Endothelial cell of umbilical vein (primary cell): ENCODE data around the gene RYR2. TPM values are rescaled to one million over a fixed set of nuclear protein-coding genes. Genes with fewer than 3 reads are reported as not detected.

Source experiments
- BruUV-seq: library from RNA; stranded (reverse); fragments of 400-500 nt; replicated peaks from 2 replicates; lab custom pipeline; 2021; lab: Mats Ljungman, UMichigan
- CTCF ChIA-PET: fragments of 300-600, 350-600 bp; sonication (Branson Sonifier 250); formaldehyde crosslinking; loops from one replicate; lab custom pipeline; 2021; ENCODE audit warnings: antibody characterized with exemption, inconsistent platforms; lab: Charles Lee
- POLR2A ChIA-PET: fragments of 300-600, 350-600 bp; sonication (Branson Sonifier 250); formaldehyde crosslinking; loops from one replicate; lab custom pipeline; 2021; ENCODE audit warnings: antibody characterized with exemption, inconsistent platforms; lab: Charles Lee
- DNase-seq: peaks from one replicate; pipeline ENCODE4 v3.0.0-alpha.2; 2011; ENCODE audit warnings: low read depth, low spot score
- FAIRE-seq: peaks from 2 replicates; lab custom pipeline; 2011; peaks lifted over from hg19 to GRCh38; lab: Jason Lieb, UNC
- H2AFZ ChIP-seq: 2 replicates; pipeline ENCODE4 v1.6.0; 2012; ENCODE audit warnings: low read depth, low read length, control low read depth, inconsistent platforms
- H3K27ac ChIP-seq: 2 replicates; pipeline ENCODE4 v1.5.1; 2011; ENCODE audit warnings: low read depth, mild to moderate bottlenecking, control low read depth, low read length, moderate library complexity; ENCODE audit not compliant: insufficient read depth
- H3K27me3 ChIP-seq, 2 experiments: 2 replicates each; pipeline versions ENCODE4 v1.6.0 to v1.6.1; 2011; ENCODE audit warnings: low read length in 2 of 2, mixed read lengths in 1 of 2; ENCODE audit not compliant: control insufficient read depth in 2 of 2, insufficient read depth in 2 of 2
- H3K36me3 ChIP-seq, 2 experiments: 2 replicates in 1 of 2; 3 replicates in 1 of 2; pipeline ENCODE4 v1.5.1; 2011; ENCODE audit warnings: low read length in 2 of 2, mild to moderate bottlenecking in 1 of 2, moderate library complexity in 1 of 2; ENCODE audit not compliant: control insufficient read depth in 2 of 2, insufficient read depth in 2 of 2; ENCODE audit errors: extremely low read depth in 1 of 2
- H3K4me1 ChIP-seq: 3 replicates; pipeline ENCODE4 v1.5.1; 2011; ENCODE audit warnings: mild to moderate bottlenecking, low read length; ENCODE audit not compliant: control insufficient read depth, insufficient read depth; ENCODE audit errors: extremely low read depth
- H3K4me2 ChIP-seq: 2 replicates; pipeline ENCODE4 v1.6.1; 2011; ENCODE audit warnings: low read length, control low read depth, mixed read lengths; ENCODE audit not compliant: insufficient read depth
- H3K4me3 ChIP-seq, 3 experiments: fragments of 200-600 bp in 1 of 3; sonication (generic), shearing (Covaris generic) in 1 of 3; replicated peaks in 1 of 3; 2 replicates each; pipeline ENCODE4 v1.5.1; 2011 to 2016; ENCODE audit warnings: control low read depth in 3 of 3, low read length in 3 of 3, mild to moderate bottlenecking in 2 of 3, inconsistent platforms in 1 of 3, low read depth in 1 of 3, moderate library complexity in 1 of 3; ENCODE audit not compliant: insufficient read depth in 1 of 3
- H3K79me2 ChIP-seq: 2 replicates; pipeline ENCODE4 v1.6.0; 2012; ENCODE audit warnings: low read length, inconsistent platforms; ENCODE audit not compliant: control insufficient read depth, insufficient read depth
- H3K9ac ChIP-seq: replicated peaks from 2 replicates; pipeline ENCODE3; 2011; ENCODE audit warnings: low read length, control low read depth; ENCODE audit not compliant: insufficient read depth; ENCODE audit errors: extremely low read depth
- H3K9me1 ChIP-seq: replicated peaks from 3 replicates; pipeline ENCODE4 v1.6.0; 2011; ENCODE audit warnings: mild to moderate bottlenecking, low read length; ENCODE audit not compliant: control insufficient read depth, insufficient read depth; ENCODE audit errors: extremely low read depth
- H3K9me3 ChIP-seq: replicated peaks from 2 replicates; pipeline ENCODE4 v1.5.1; 2012; ENCODE audit warnings: low read length, inconsistent platforms; ENCODE audit not compliant: control insufficient read depth, insufficient read depth
- H4K20me1 ChIP-seq: replicated peaks from 2 replicates; pipeline ENCODE3; 2011; ENCODE audit warnings: mild to moderate bottlenecking, low read length; ENCODE audit not compliant: control insufficient read depth, insufficient read depth; ENCODE audit errors: extremely low read depth
- EZH2 ChIP-seq: IDR thresholded peaks from 2 replicates; pipeline ENCODE4 v1.6.1; 2012; ENCODE audit warnings: borderline replicate concordance, low read depth, mild to moderate bottlenecking, moderate library complexity, low read length, inconsistent platforms; ENCODE audit not compliant: severe bottlenecking
- FOS ChIP-seq: IDR thresholded peaks from 2 replicates; pipeline ENCODE4 v1.6.1; 2011; ENCODE audit warnings: mild to moderate bottlenecking, low read length, moderate library complexity, borderline replicate concordance; ENCODE audit not compliant: insufficient read depth
- GATA2 ChIP-seq: IDR thresholded peaks from 2 replicates; pipeline ENCODE4 v1.7.0; 2011; ENCODE audit warnings: low read depth, mild to moderate bottlenecking, moderate library complexity, mixed read lengths, low read length; ENCODE audit not compliant: insufficient read length, insufficient read depth
- JUN ChIP-seq: IDR thresholded peaks from 2 replicates; pipeline ENCODE4 v1.6.1; 2011; ENCODE audit warnings: borderline replicate concordance, low read depth; ENCODE audit not compliant: insufficient read length, insufficient read depth
- MYC ChIP-seq: IDR thresholded peaks from one replicate; pipeline ENCODE4 v1.6.1; 2011; ENCODE audit warnings: mild to moderate bottlenecking, low read depth, low read length
- POLR2A ChIP-seq: IDR thresholded peaks from 2 replicates; pipeline ENCODE4 v1.6.1; 2012; ENCODE audit warnings: low read depth, mild to moderate bottlenecking, control low read depth, low read length
- POLR2AphosphoS5 ChIP-seq: IDR thresholded peaks from 2 replicates; pipeline ENCODE4 v1.6.1; 2012; ENCODE audit warnings: low read depth, mild to moderate bottlenecking, control low read depth, low read length, moderate library complexity; ENCODE audit not compliant: insufficient read depth
- dilution Hi-C: fragments of 300-500 bp; cut with MboI; formaldehyde crosslinking; loops from one replicate; pipeline ENCODE4 v1.15.0; 2019; ENCODE audit warnings: low sequenced_read_pairs; ENCODE audit not compliant: extremely low pct_ligation_motif_present
- intact Hi-C: fragments of 100-400 bp; cut with micrococcal nuclease; formaldehyde crosslinking; loops from one replicate; pipeline ENCODE4 v1.10.0; 2022
- polyA plus RNA-seq, 4 experiments: library from polyadenylated mRNA; depleted of rRNA in 3 of 4; stranded (reverse) in 3 of 4; unstranded in 1 of 4; fragments of >200 nt; gene quantifications; 2 replicates each; pipeline versions ENCODE4 v1.2.1 to v1.2.3, GENCODE V29; 2011 to 2012; ENCODE audit warnings: missing spikeins in 1 of 4
- total RNA-seq: library from RNA; stranded (reverse); gene quantifications from 2 replicates; pipeline ENCODE4 v1.2.3, GENCODE V29; 2021
- TF ChIP-seq, protein P1 (sequence below): IDR thresholded peaks from 2 replicates; pipeline ENCODE4 v1.6.1; 2011; ENCODE audit not compliant: insufficient read depth, insufficient read length
- TF ChIP-seq, protein P2 (sequence below), 2 donors: IDR thresholded peaks; 1 replicate in 1 of 2; 2 replicates in 1 of 2; pipeline ENCODE4 v1.5.1; 2011; ENCODE audit warnings: low read length in 2 of 2, mild to moderate bottlenecking in 2 of 2, moderate library complexity in 2 of 2, control low read depth in 1 of 2, inconsistent platforms in 1 of 2, low read depth in 1 of 2; ENCODE audit not compliant: insufficient read depth in 1 of 2; ENCODE audit errors: extremely low read depth in 1 of 2

Gene RYR2
- total and polyA plus RNA-seq, 2 donors (not counting 3 experiments of a cell fraction or from before 2014, with no cell fraction given), result not detected

DNA sequence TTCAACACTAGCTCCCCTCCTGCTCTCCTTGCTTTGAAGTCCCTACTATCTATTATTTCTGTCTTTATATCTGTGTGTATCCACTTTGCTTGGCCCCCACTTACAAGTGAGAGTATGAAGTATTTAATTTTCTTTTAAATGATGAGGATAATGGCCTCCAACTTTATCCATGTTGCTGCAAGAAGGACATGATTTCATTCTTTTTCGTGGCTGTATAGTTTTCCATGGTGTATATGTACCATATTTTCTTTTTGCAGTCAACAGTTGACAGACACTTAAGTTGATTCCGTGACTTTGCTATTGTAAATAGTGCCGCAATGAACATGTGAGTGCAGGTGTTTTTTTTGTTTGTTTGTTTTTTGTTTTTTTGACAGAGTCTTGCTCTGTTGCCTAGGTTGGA lies 483.1 kb downstream of the RYR2 start:
- dilution Hi-C loops (no loop called here), intact Hi-C loops (no loop called here)
- POLR2A ChIA-PET, result no interaction called here
- DNase-seq (no peak), FAIRE-seq (no peak)
- BruUV-seq, result no TSS peak
- Histone ChIP-seq H3K79me2 (no peaks in the 10 kb centered on the region), H3K4me2 (no peak overlapping the region), H3K9me1 (no peaks in the 10 kb centered on the region), H3K4me3 (no peak overlapping the region), H4K20me1 (no peaks in the 10 kb centered on the region), H3K9ac (no peak overlapping the region), H3K4me1 (no peaks in the 10 kb centered on the region), H3K27ac (no peak overlapping the region), H2AFZ (no peak overlapping the region), H3K27me3 (no peaks in the 10 kb centered on the region), H3K9me3 (no peaks in the 10 kb centered on the region), H3K36me3 (no peaks in the 10 kb centered on the region)
- TF ChIP-seq POLR2A, result no peak
- TF ChIP-seq, protein P1, sequence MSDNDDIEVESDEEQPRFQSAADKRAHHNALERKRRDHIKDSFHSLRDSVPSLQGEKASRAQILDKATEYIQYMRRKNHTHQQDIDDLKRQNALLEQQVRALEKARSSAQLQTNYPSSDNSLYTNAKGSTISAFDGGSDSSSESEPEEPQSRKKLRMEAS, result no peak
- TF ChIP-seq POLR2AphosphoS5, result no peak
- TF ChIP-seq GATA2, result no peak
- TF ChIP-seq JUN, result no peak
- TF ChIP-seq FOS, result no peak
- no peak for TF ChIP-seq MYC
- TF ChIP-seq EZH2, result no peak
- TF ChIP-seq, protein P2, sequence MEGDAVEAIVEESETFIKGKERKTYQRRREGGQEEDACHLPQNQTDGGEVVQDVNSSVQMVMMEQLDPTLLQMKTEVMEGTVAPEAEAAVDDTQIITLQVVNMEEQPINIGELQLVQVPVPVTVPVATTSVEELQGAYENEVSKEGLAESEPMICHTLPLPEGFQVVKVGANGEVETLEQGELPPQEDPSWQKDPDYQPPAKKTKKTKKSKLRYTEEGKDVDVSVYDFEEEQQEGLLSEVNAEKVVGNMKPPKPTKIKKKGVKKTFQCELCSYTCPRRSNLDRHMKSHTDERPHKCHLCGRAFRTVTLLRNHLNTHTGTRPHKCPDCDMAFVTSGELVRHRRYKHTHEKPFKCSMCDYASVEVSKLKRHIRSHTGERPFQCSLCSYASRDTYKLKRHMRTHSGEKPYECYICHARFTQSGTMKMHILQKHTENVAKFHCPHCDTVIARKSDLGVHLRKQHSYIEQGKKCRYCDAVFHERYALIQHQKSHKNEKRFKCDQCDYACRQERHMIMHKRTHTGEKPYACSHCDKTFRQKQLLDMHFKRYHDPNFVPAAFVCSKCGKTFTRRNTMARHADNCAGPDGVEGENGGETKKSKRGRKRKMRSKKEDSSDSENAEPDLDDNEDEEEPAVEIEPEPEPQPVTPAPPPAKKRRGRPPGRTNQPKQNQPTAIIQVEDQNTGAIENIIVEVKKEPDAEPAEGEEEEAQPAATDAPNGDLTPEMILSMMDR (IDR thresholded peaks at IDR 0.05; ENCODE audit: extremely low read depth in 1 of 2, insufficient read depth in 1 of 2, low read depth in 1 of 2, low read length in 2 of 2), result no peak
- CTCF ChIA-PET, result no interaction called here
